SK-N-SH (cell line): ENCODE measurements around the gene PALLD.

Source experiments
- CHD2 ChIP-seq: fragments of 150-350 bp; IDR thresholded peaks from 2 replicates; pipeline ENCODE4 v1.6.1; 2018; ENCODE audit warnings: low read length; ENCODE audit not compliant: partially characterized antibody
- EZH2phosphoT487 ChIP-seq: fragments of 200-600 bp; sonication (generic); IDR thresholded peaks from 2 replicates; pipeline ENCODE4 v1.6.1; 2017; ENCODE audit warnings: low read depth, mixed run types, mild to moderate bottlenecking, antibody characterized with exemption, moderate library complexity, borderline replicate concordance
- FOSL2 ChIP-seq: IDR thresholded peaks from 2 replicates; pipeline ENCODE4 v1.4.0; 2012; ENCODE audit warnings: low read depth, mild to moderate bottlenecking, moderate library complexity, borderline replicate concordance
- GABPA ChIP-seq: IDR thresholded peaks from 2 replicates; pipeline ENCODE4 v1.4.0; 2012; ENCODE audit warnings: low read depth, mild to moderate bottlenecking
- GATA2 ChIP-seq: sonication (generic); formaldehyde crosslinking; IDR thresholded peaks from 2 replicates; pipeline ENCODE4 v1.5.0; 2020; ENCODE audit warnings: mild to moderate bottlenecking, missing genetic modification reagents
- JUND ChIP-seq: IDR thresholded peaks from 2 replicates; pipeline ENCODE4 v1.4.0; 2012
- MXI1 ChIP-seq: IDR thresholded peaks from 2 replicates; pipeline ENCODE4 v1.6.1; 2012; ENCODE audit warnings: mild to moderate bottlenecking, low read depth, low read length, improper control_type of control experiment
- POLR2AphosphoS5 ChIP-seq: IDR thresholded peaks from 2 replicates; pipeline ENCODE4 v1.6.1; 2012; ENCODE audit warnings: low read depth, low read length
- RFX5 ChIP-seq: IDR thresholded peaks from 2 replicates; pipeline ENCODE4 v1.6.1; 2012; ENCODE audit warnings: mild to moderate bottlenecking, improper control_type of control experiment, low read length
- TCF12 ChIP-seq: IDR thresholded peaks from 2 replicates; pipeline ENCODE4 v1.4.0; 2012
- TF ChIP-seq, protein P1 (sequence below): IDR thresholded peaks from 2 replicates; pipeline ENCODE4 v1.6.1; 2012; ENCODE audit warnings: mild to moderate bottlenecking, low read depth, low read length, moderate library complexity
- TF ChIP-seq, protein P2 (sequence below): fragments of 200-600 bp; sonication (generic); IDR thresholded peaks from 2 replicates; pipeline ENCODE4 v1.6.1; 2017; ENCODE audit warnings: antibody characterized with exemption, mild to moderate bottlenecking, moderate library complexity
- TF ChIP-seq, protein P3 (sequence below): fragments of 150-350 bp; IDR thresholded peaks from 2 replicates; pipeline ENCODE4 v1.6.1; 2017; ENCODE audit warnings: antibody characterized with exemption, low read length, low read depth, borderline replicate concordance
- TF ChIP-seq, protein P4 (sequence below): IDR thresholded peaks from 2 replicates; pipeline ENCODE4 v1.4.0; 2012; ENCODE audit warnings: low read depth

DNA sequence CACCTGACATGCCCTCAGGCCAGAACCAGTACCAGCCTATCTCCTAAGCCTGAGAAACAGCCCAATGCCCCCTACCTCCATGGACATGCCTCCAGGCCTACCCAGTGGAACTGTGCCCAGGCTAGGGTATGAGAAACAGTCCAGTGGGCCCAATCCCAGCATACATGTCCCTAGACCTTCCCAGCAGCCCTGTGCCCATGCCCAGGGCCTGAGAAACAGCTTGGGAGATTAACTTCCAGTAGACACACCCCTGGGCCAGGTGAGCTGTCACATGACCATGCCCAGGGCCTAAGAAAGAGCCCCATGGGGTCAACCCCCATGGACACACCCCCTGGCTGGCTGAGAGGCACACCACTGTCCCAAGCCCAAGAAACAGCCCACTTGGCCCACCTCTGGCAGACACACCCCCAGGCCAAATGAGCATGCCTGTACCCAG lies 434.4 kb downstream of the PALLD start:
- TF ChIP-seq, protein P1, sequence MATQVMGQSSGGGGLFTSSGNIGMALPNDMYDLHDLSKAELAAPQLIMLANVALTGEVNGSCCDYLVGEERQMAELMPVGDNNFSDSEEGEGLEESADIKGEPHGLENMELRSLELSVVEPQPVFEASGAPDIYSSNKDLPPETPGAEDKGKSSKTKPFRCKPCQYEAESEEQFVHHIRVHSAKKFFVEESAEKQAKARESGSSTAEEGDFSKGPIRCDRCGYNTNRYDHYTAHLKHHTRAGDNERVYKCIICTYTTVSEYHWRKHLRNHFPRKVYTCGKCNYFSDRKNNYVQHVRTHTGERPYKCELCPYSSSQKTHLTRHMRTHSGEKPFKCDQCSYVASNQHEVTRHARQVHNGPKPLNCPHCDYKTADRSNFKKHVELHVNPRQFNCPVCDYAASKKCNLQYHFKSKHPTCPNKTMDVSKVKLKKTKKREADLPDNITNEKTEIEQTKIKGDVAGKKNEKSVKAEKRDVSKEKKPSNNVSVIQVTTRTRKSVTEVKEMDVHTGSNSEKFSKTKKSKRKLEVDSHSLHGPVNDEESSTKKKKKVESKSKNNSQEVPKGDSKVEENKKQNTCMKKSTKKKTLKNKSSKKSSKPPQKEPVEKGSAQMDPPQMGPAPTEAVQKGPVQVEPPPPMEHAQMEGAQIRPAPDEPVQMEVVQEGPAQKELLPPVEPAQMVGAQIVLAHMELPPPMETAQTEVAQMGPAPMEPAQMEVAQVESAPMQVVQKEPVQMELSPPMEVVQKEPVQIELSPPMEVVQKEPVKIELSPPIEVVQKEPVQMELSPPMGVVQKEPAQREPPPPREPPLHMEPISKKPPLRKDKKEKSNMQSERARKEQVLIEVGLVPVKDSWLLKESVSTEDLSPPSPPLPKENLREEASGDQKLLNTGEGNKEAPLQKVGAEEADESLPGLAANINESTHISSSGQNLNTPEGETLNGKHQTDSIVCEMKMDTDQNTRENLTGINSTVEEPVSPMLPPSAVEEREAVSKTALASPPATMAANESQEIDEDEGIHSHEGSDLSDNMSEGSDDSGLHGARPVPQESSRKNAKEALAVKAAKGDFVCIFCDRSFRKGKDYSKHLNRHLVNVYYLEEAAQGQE, result no peak
- TF ChIP-seq MXI1 (no peak), GABPA (no peak), CHD2 (no peak), RFX5 (no peak), JUND (no peak), TCF12 (no peak), EZH2phosphoT487 (no peak), GATA2 (CRISPR knock-in tag) (no peak), POLR2AphosphoS5 (no peak), FOSL2 (no peak)
- TF ChIP-seq, protein P2, sequence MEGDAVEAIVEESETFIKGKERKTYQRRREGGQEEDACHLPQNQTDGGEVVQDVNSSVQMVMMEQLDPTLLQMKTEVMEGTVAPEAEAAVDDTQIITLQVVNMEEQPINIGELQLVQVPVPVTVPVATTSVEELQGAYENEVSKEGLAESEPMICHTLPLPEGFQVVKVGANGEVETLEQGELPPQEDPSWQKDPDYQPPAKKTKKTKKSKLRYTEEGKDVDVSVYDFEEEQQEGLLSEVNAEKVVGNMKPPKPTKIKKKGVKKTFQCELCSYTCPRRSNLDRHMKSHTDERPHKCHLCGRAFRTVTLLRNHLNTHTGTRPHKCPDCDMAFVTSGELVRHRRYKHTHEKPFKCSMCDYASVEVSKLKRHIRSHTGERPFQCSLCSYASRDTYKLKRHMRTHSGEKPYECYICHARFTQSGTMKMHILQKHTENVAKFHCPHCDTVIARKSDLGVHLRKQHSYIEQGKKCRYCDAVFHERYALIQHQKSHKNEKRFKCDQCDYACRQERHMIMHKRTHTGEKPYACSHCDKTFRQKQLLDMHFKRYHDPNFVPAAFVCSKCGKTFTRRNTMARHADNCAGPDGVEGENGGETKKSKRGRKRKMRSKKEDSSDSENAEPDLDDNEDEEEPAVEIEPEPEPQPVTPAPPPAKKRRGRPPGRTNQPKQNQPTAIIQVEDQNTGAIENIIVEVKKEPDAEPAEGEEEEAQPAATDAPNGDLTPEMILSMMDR, result no peak
- TF ChIP-seq, protein P3, sequence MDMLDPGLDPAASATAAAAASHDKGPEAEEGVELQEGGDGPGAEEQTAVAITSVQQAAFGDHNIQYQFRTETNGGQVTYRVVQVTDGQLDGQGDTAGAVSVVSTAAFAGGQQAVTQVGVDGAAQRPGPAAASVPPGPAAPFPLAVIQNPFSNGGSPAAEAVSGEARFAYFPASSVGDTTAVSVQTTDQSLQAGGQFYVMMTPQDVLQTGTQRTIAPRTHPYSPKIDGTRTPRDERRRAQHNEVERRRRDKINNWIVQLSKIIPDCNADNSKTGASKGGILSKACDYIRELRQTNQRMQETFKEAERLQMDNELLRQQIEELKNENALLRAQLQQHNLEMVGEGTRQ, result no peak
- TF ChIP-seq, protein P4, sequence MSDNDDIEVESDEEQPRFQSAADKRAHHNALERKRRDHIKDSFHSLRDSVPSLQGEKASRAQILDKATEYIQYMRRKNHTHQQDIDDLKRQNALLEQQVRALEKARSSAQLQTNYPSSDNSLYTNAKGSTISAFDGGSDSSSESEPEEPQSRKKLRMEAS, result no peak
